K562 (cell line): ENCODE measurements around the gene ADAMTS20. TPM values are rescaled to one million over a fixed set of nuclear protein-coding genes. Genes with fewer than 3 reads are reported as not detected.

Source experiments
- ATAC-seq: fragments of 200-7000 bp; cut with Tn5 transposase; 3 replicates; pipeline ENCODE4 v1.9.1; 2020; ENCODE audit warnings: moderate library complexity
- BruUV-seq: library from RNA; stranded (reverse); fragments of 400-500 nt; replicated peaks from 2 replicates; lab custom pipeline; 2021; lab: Mats Ljungman, UMichigan
- CTCF ChIA-PET: fragments of 300-600 bp; formaldehyde crosslinking; extraction: SDS; loops from one replicate; lab custom pipeline; 2021; ENCODE audit warnings: low intra/inter-chr PET ratio; lab: Yijun Ruan, JAX
- POLR2A ChIA-PET: fragments of 300-600, 350-650 bp; sonication (Branson Sonifier 250); formaldehyde crosslinking; extraction: SDS; loops from one replicate; lab custom pipeline; 2021; ENCODE audit warnings: antibody characterized with exemption, inconsistent platforms; lab: Yijun Ruan, JAX
- DNase-seq, 4 experiments: peaks; one replicate each; pipeline versions ENCODE4 v3.0.0 to v3.0.0-alpha.2; 2011 to 2018; ENCODE audit warnings: low spot score in 3 of 4, mixed read lengths in 3 of 4; ENCODE audit errors: extremely low read depth in 1 of 4
- FAIRE-seq: peaks from 2 replicates; lab custom pipeline; 2011; peaks lifted over from hg19 to GRCh38; lab: Jason Lieb, UNC
- H2AFZ ChIP-seq: 2 replicates; pipeline ENCODE4 v1.6.0; 2011; ENCODE audit warnings: low read depth, low read length, control low read depth, inconsistent platforms
- H3K27ac ChIP-seq: fragments of 200-600 bp; 3 replicates; pipeline ENCODE4 v1.8.0; 2011; ENCODE audit warnings: low read depth, mild to moderate bottlenecking, control low read depth, inconsistent platforms, low read length, moderate library complexity, mixed read lengths; ENCODE audit errors: extremely low read depth
- H3K27me3 ChIP-seq, 2 experiments: fragments of 300-600 bp in 1 of 2; 2 replicates in 1 of 2; 3 replicates in 1 of 2; pipeline versions ENCODE4 v1.6.0 to v1.8.0; 2011; ENCODE audit warnings: inconsistent platforms in 2 of 2, low read length in 2 of 2, mild to moderate bottlenecking in 1 of 2, mixed read lengths in 1 of 2, moderate library complexity in 1 of 2; ENCODE audit not compliant: control insufficient read depth in 2 of 2, insufficient read depth in 2 of 2
- H3K36me3 ChIP-seq: fragments of 300-600 bp; 3 replicates; pipeline ENCODE4 v1.8.0; 2011; ENCODE audit warnings: mild to moderate bottlenecking, low read length, inconsistent platforms; ENCODE audit not compliant: control insufficient read depth, insufficient read depth
- H3K4me1 ChIP-seq, 2 experiments: fragments of 200-600 bp in 1 of 2; replicated peaks in 1 of 2; 2 replicates in 1 of 2; 3 replicates in 1 of 2; pipeline versions ENCODE4 v1.5.1 to v1.8.0; 2011; ENCODE audit warnings: inconsistent platforms in 2 of 2, low read length in 2 of 2, mild to moderate bottlenecking in 1 of 2, mixed read lengths in 1 of 2, moderate library complexity in 1 of 2; ENCODE audit not compliant: control insufficient read depth in 2 of 2, insufficient read depth in 2 of 2
- H3K4me2 ChIP-seq: 2 replicates; pipeline ENCODE4 v1.6.1; 2011; ENCODE audit warnings: low read length, control low read depth, inconsistent platforms, mixed read lengths; ENCODE audit not compliant: insufficient read depth
- H3K4me3 ChIP-seq: fragments of 200-600 bp; sonication (generic), shearing (Covaris generic); 2 replicates; pipeline ENCODE4 v1.5.1; 2016; ENCODE audit warnings: control low read depth, inconsistent platforms
- H3K79me2 ChIP-seq: fragments of 200-600 bp; 3 replicates; pipeline ENCODE4 v1.8.0; 2011; ENCODE audit warnings: low read length, inconsistent platforms; ENCODE audit not compliant: control insufficient read depth, insufficient read depth
- H3K9ac ChIP-seq, 2 experiments: 2 replicates each; pipeline versions ENCODE4 v1.6.0 to v1.6.1; 2011; ENCODE audit warnings: low read depth in 2 of 2, low read length in 2 of 2, control low read depth in 1 of 2, inconsistent platforms in 1 of 2, mild to moderate bottlenecking in 1 of 2, mixed read lengths in 1 of 2; ENCODE audit not compliant: insufficient read depth in 1 of 2
- H3K9me1 ChIP-seq: one replicate; pipeline ENCODE4 v1.6.0; 2011; ENCODE audit warnings: inconsistent platforms, mild to moderate bottlenecking, low read length, moderate library complexity; ENCODE audit not compliant: control insufficient read depth, insufficient read depth
- H3K9me3 ChIP-seq: replicated peaks from 2 replicates; pipeline ENCODE4 v1.5.1; 2011; ENCODE audit warnings: low read depth, low read length, inconsistent platforms; ENCODE audit not compliant: control insufficient read depth, insufficient read depth
- H4K20me1 ChIP-seq: replicated peaks from 2 replicates; pipeline ENCODE4 v1.6.1; 2011; ENCODE audit warnings: low read length, inconsistent platforms, mixed read lengths; ENCODE audit not compliant: control insufficient read depth, insufficient read depth
- NR2F6 ChIP-seq: fragments of 450-650 bp; formaldehyde crosslinking; IDR thresholded peaks from 2 replicates; pipeline ENCODE4 v1.4.0; 2020; ENCODE audit warnings: mild to moderate bottlenecking
- RBM25 ChIP-seq: fragments of 200-400 bp; formaldehyde crosslinking; IDR thresholded peaks from 2 replicates; pipeline ENCODE4 v1.6.1; 2018; ENCODE audit warnings: low read length, low read depth, moderate library complexity; ENCODE audit not compliant: severe bottlenecking
- SIRT6 ChIP-seq: IDR thresholded peaks from one replicate; pipeline ENCODE4 v1.6.1; 2012; ENCODE audit warnings: low read depth, mild to moderate bottlenecking, control low read depth, inconsistent platforms, low read length, moderate library complexity
- ZBED1 ChIP-seq: IDR thresholded peaks from 2 replicates; pipeline ENCODE4 v1.6.1; 2014
- ZNF133 ChIP-seq: fragments of 250-450 bp; sonication (Bioruptor Pico); IDR thresholded peaks from 2 replicates; pipeline ENCODE4 v1.4.0; 2020; ENCODE audit warnings: mild to moderate bottlenecking
- ZNF175 ChIP-seq: fragments of 200-800 bp; sonication (Bioruptor generic); IDR thresholded peaks from 2 replicates; pipeline ENCODE4 v1.6.1; 2016; ENCODE audit warnings: low read depth, mild to moderate bottlenecking, missing genetic modification characterization, missing compliant biosample characterization
- WGBS: fragments of 100-300 bp; shearing (Covaris generic); methylation state at CpG from one replicate; pipeline ENCODE4 v1.1.6; 2016; ENCODE audit warnings: low coverage, mixed read lengths; ENCODE audit not compliant: insufficient coverage; ENCODE audit errors: missing lambda C conversion rate; 5-methylcytosine and 5-hydroxymethylcytosine counted together
- in situ Hi-C: fragments of 300-500 bp; cut with MboI; formaldehyde crosslinking; loops from 4 replicates; pipeline ENCODE4 v1.15.0; 2018; ENCODE audit warnings: inconsistent platforms, mixed read lengths
- intact Hi-C: fragments of 100-400 bp; cut with micrococcal nuclease; formaldehyde crosslinking; loops from 2 replicates; pipeline ENCODE4 v1.14.2; 2022
- polyA plus RNA-seq, 8 experiments: library from polyadenylated mRNA; depleted of rRNA in 4 of 8; stranded (reverse) in 5 of 8; unstranded in 3 of 8; fragments of >200 nt; fragmentation: Nextera tagmentation in 2 of 8; fragmentation: Illumina TruSeq in 1 of 8; extraction: Ambion mirVana in 2 of 8; extraction: Trizol in 1 of 8; gene quantifications; 2 replicates each; pipeline versions ENCODE4 v1.2.1 to v1.2.3, GENCODE V29; 2011 to 2014; ENCODE audit warnings: inconsistent platforms in 1 of 8, missing spikeins in 1 of 8
- total RNA-seq, 7 experiments: library from RNA; depleted of rRNA in 6 of 7; stranded (reverse); fragments of >200 nt in 6 of 7; fragmentation: Illumina TruSeq in 2 of 7; extraction: Trizol in 2 of 7; gene quantifications; 2 replicates each; pipeline versions ENCODE4 v1.2.1 to v1.2.3, GENCODE V29; 2011 to 2021; ENCODE audit warnings: low replicate concordance in 1 of 7
- TF ChIP-seq, protein P1 (sequence below): IDR thresholded peaks from 3 replicates; pipeline ENCODE4 v1.6.1; 2011; ENCODE audit warnings: borderline replicate concordance, mild to moderate bottlenecking, moderate library complexity; ENCODE audit not compliant: insufficient read length; ENCODE audit errors: extremely low read depth

Gene ADAMTS20
- total and polyA plus RNA-seq, 9 of the 15 experiments (the other 6 are each of a cell fraction or from before 2014, with no cell fraction given) = 0.01 to 0.84 (median 0.07) TPM; not detected in 2

DNA sequence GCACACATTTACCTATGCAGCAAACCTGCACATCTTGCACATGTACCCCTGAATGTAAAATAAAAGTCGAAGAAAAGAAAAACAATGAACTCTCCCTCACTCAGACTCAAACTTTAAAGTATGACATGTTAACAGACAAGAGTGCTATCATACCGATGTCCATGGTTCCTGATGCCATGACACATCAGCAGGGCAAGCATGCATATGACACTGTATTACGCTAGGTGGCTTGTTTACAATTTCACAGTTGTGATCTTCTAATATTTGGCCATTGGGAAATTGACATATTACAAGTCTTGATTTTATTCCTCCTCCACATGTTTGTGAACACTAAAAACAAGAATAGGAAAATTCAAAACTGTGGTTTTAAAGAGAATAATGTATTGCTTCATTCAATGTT, 126.6 kb downstream of the ADAMTS20 start:
- no peak for ATAC-seq

More for the DNA sequence above, 126.6 kb downstream of the ADAMTS20 start:
- H3K9me1 ChIP-seq = no peaks in the 10 kb centered on the region
- DNase-seq = no peak
- CTCF ChIA-PET = no interaction called here
- no peaks in the 10 kb centered on the region for H3K9me3 ChIP-seq
- in situ Hi-C loops (no loop called here), intact Hi-C loops (no loop called here)
- H3K79me2 ChIP-seq = no peaks in the 10 kb centered on the region
- TF ChIP-seq ZNF175 = no peak
- TF ChIP-seq ZNF133 (CRISPR knock-in tag) = no peak
- no peak for TF ChIP-seq ZBED1
- no peak for TF ChIP-seq RBM25
- no peak for TF ChIP-seq NR2F6 (CRISPR knock-in tag)
- TF ChIP-seq SIRT6 = no peak
- TF ChIP-seq, protein P1, sequence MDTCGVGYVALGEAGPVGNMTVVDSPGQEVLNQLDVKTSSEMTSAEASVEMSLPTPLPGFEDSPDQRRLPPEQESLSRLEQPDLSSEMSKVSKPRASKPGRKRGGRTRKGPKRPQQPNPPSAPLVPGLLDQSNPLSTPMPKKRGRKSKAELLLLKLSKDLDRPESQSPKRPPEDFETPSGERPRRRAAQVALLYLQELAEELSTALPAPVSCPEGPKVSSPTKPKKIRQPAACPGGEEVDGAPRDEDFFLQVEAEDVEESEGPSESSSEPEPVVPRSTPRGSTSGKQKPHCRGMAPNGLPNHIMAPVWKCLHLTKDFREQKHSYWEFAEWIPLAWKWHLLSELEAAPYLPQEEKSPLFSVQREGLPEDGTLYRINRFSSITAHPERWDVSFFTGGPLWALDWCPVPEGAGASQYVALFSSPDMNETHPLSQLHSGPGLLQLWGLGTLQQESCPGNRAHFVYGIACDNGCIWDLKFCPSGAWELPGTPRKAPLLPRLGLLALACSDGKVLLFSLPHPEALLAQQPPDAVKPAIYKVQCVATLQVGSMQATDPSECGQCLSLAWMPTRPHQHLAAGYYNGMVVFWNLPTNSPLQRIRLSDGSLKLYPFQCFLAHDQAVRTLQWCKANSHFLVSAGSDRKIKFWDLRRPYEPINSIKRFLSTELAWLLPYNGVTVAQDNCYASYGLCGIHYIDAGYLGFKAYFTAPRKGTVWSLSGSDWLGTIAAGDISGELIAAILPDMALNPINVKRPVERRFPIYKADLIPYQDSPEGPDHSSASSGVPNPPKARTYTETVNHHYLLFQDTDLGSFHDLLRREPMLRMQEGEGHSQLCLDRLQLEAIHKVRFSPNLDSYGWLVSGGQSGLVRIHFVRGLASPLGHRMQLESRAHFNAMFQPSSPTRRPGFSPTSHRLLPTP = no peak
- H4K20me1 ChIP-seq = no peaks in the 10 kb centered on the region
- H3K9ac ChIP-seq = no peak overlapping the region
- H3K36me3 ChIP-seq = no peaks in the 10 kb centered on the region
- no peak for FAIRE-seq
- 0% methylated on average over 3 of the region's 3 CpGs for WGBS
- no peaks in the 10 kb centered on the region for H3K4me1 ChIP-seq
- POLR2A ChIA-PET = no interaction called here
- H3K27me3 ChIP-seq = no peaks in the 10 kb centered on the region
- H3K4me2 ChIP-seq = no peak overlapping the region
- no TSS peak for BruUV-seq
- H2AFZ ChIP-seq = no peak overlapping the region
- no peak overlapping the region for H3K27ac ChIP-seq
- H3K4me3 ChIP-seq = no peak overlapping the region
